Skeletal muscle satellite cell (primary cell): Measurements from ENCODE around the gene DAB1.

Experiments
- H3K27me3 ChIP-seq: 2 replicates; pipeline ENCODE4 v1.7.0; 2013; ENCODE audit warnings: low read length; ENCODE audit not compliant: control insufficient read depth, insufficient read depth
- H3K36me3 ChIP-seq: 2 replicates; pipeline ENCODE4 v1.7.0; 2013; ENCODE audit warnings: mild to moderate bottlenecking, control low read depth, low read length; ENCODE audit not compliant: insufficient read depth
- H3K4me1 ChIP-seq: 2 replicates; pipeline ENCODE4 v1.7.0; 2013; ENCODE audit warnings: low read length; ENCODE audit not compliant: control insufficient read depth, insufficient read depth
- H3K4me2 ChIP-seq: 2 replicates; pipeline ENCODE4 v1.7.0; 2013; ENCODE audit warnings: mild to moderate bottlenecking, low read length
- H3K4me3 ChIP-seq: 2 replicates; pipeline ENCODE4 v1.7.0; 2013; ENCODE audit warnings: low read length
- H3K9ac ChIP-seq: 2 replicates; pipeline ENCODE4 v1.7.0; 2013; ENCODE audit warnings: mild to moderate bottlenecking, low read depth, low read length, moderate library complexity
- H3K9me3 ChIP-seq: replicated peaks from 2 replicates; pipeline ENCODE4 v1.7.0; 2013; ENCODE audit warnings: mild to moderate bottlenecking, control low read depth, low read length

DAB1 gene

GRCh38 chr1:56973923-56974742 lies 449.7 kb downstream of the DAB1 start:
- Histone ChIP-seq H3K4me1 (no peaks in the 10 kb centered on the region), H3K36me3 (no peaks in the 10 kb centered on the region), H3K9me3 (no peaks in the 10 kb centered on the region), H3K9ac (no peak overlapping the region), H3K4me2 (no peak overlapping the region), H3K4me3 (no peak overlapping the region), H3K27me3 (no peaks in the 10 kb centered on the region)

DNA sequence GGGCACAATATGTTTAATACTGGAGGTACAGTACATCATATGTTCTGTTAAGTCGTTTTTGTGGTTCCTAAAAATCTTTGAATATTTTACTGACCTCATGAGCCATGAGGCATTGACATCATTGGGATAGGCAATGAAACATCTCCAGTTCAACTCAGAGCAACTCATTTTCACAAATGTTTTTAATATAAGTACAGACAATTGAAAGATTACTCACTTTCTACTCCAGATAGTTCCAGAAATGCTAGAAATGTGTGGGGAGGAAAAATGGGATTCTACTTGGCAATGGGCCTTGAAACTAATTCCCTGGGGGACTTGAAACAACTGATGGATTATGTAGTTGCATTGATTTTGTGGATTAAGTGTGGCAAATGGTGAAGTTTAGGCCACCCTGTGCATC lies 450.9 kb downstream of the DAB1 start:
- no peak overlapping the region for H3K4me2 ChIP-seq
- no peaks in the 10 kb centered on the region for H3K9me3 ChIP-seq
- no peaks in the 10 kb centered on the region for H3K36me3 ChIP-seq
- H3K4me1 ChIP-seq: no peaks in the 10 kb centered on the region
- no peak overlapping the region for H3K9ac ChIP-seq
- H3K4me3 ChIP-seq: no peak overlapping the region
- H3K27me3 ChIP-seq: no peaks in the 10 kb centered on the region

DNA sequence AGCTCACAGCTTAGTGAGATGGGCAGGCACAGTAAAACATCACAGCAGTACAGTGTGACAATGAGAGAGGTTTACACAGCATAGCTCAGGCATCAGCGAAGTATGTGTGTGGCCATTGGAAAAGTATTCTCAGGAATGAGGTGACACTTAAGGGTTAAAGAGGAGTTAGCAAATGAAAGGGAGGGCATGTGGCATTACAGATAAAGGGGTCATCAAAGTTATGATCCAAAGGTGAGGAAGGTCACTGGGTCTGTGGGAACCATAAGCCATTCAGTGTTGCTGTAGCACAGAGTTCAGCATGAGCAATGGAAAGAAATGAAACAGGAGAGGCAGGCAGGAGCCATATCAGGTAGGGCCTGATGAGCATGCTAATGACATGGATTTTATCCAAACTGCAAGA lies 453.6 kb downstream of the DAB1 start:
- H3K36me3 ChIP-seq: no peaks in the 10 kb centered on the region
- no peak overlapping the region for H3K4me3 ChIP-seq
- H3K9ac ChIP-seq: no peak overlapping the region
- no peak overlapping the region for H3K4me2 ChIP-seq
- H3K9me3 ChIP-seq: no peaks in the 10 kb centered on the region
- H3K27me3 ChIP-seq: no peaks in the 10 kb centered on the region
- no peaks in the 10 kb centered on the region for H3K4me1 ChIP-seq

- Histone ChIP-seq H3K9ac (no peak overlapping the region), H3K9me3 (no peaks in the 10 kb centered on the region), H3K4me1 (no peaks in the 10 kb centered on the region), H3K4me2 (no peak overlapping the region), H3K36me3 (no peaks in the 10 kb centered on the region), H3K4me3 (no peak overlapping the region), H3K27me3 (no peaks in the 10 kb centered on the region)
These were observed 454.9 kb downstream of the DAB1 start for GRCh38 chr1:56968878-56969495.

DNA sequence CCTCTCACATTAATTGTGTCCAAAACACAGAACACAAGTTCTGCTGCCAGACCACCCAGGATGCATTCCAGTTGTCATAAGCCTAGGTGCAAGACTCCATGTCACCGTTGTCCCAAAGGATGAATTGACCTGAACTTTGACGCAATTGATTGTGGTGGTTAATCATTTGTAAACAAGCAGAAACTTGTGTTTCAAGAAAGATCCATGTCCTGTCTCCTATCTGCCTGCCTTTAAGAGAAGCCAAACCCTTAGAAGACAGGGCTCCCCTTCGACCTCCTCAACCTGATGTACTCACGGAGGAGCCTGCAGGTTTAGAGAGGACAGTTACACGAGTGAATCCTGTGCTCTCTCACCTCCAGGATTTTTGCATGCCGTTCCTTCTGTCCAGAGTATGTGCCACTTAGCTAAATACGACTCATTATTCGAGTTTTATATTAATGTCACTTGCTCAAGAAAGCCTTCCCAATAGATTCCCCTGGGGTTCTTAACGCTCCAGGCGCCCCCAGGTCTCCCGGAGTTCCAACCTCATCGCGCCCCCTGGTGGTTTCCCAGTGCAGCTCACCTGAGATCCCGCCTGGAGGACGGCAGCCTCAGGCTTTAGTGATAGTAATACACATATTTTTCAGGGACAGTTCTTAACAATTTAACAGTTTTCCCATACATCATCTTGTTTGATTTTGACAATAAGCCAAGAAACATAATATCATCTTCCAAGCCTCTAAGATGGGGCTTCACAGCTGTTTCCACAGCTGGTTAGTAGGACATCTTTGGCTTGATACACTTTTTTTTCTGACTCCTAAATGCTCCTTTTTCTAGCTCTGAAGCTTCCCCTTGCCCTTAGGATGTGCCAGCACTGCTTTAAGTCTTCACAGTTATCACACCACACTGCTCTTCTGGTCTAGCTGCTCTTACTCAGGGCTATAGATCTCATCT lies 455.7 kb downstream of the DAB1 start:
- H3K4me3 ChIP-seq: no peak overlapping the region
- no peaks in the 10 kb centered on the region for H3K36me3 ChIP-seq
- no peaks in the 10 kb centered on the region for H3K9me3 ChIP-seq

GRCh38 chr1:56967355-56967754 lies 456.5 kb downstream of the DAB1 start:
- no peaks in the 10 kb centered on the region for H3K36me3 ChIP-seq
- H3K9ac ChIP-seq: no peak overlapping the region
- H3K4me1 ChIP-seq: no peaks in the 10 kb centered on the region
- no peak overlapping the region for H3K4me2 ChIP-seq
- no peak overlapping the region for H3K4me3 ChIP-seq
- no peaks in the 10 kb centered on the region for H3K27me3 ChIP-seq
- no peaks in the 10 kb centered on the region for H3K9me3 ChIP-seq

More for the DNA sequence above, 455.7 kb downstream of the DAB1 start:
- H3K27me3 ChIP-seq: no peaks in the 10 kb centered on the region
- no peaks in the 10 kb centered on the region for H3K4me1 ChIP-seq
- H3K4me2 ChIP-seq: no peak overlapping the region
- no peak overlapping the region for H3K9ac ChIP-seq

DNA sequence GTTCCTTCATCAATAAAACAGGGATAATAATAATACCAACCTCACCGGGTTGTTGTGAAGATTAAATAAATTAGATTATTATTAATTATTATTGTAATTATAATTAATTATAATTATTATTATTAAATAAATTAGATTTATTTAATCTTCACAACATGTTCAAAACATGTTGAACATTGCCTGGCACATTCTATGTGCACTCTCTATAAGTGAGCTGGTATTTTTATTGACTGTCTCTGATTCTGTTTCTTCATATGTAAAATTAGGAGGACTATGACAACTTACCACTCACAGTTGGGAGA lies 457.2 kb downstream of the DAB1 start:
- Histone ChIP-seq H3K4me3 (no peak overlapping the region), H3K9me3 (no peaks in the 10 kb centered on the region), H3K9ac (no peak overlapping the region), H3K4me2 (no peak overlapping the region), H3K4me1 (no peaks in the 10 kb centered on the region), H3K36me3 (no peaks in the 10 kb centered on the region), H3K27me3 (no peaks in the 10 kb centered on the region)

DNA sequence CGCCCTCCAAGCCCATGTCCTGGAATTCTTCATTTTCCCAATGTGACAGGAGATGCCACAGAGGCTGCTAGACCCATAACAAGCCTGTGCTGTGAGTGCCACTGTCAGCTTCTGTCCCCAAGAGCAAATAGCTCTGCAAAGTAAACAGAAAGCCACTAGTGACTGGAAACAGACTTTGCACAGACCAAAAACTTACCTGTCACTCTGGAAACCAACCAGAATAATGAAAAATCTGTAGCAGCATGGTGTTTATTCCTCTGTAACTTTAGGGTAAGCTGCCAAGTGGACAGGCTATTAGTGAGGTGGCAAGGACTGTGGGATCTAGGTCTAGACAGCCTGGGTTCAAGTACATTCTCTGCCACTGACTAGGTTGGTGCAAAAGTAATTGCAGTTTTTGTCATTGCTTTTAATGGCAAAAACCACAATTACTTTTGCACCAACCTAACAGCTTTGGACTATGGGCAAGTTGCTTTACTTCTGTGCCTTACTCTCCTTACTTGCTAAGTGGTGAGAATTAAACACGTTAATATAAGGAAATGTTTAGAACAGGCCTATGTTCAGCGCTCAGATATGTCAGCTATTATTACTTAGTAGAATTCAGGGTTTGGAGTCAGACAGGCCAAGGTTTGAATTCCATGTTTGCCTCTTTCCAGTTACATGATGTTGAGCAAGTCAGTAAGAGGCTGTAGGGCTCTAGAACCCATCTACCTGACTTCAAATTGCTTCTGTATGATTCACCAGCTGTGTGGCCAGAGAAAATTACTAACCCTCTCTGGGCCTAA lies 457.8 kb downstream of the DAB1 start, which contains the start of gene C8B:
TSS of gene C8B (minus strand) at position 100 of the 782 bp plus-strand sequence. CDS start at position 33, 67 bp downstream.
- Histone ChIP-seq H3K9me3 (no peaks in the 10 kb centered on the region), H3K27me3 (peaks cover 3% of the 10 kb centered on the region), H3K9ac (no peak within 1 kb of the TSS), H3K4me1 (no peaks in the 10 kb centered on the region), H3K4me3 (no peak within 1 kb of the TSS), H3K4me2 (no peak within 1 kb of the TSS), H3K36me3 (no peaks in the 10 kb centered on the region)

GRCh38 chr1:56965191-56965590 lies 458.7 kb downstream of the DAB1 start:
- H3K27me3 ChIP-seq: peaks cover 3% of the 10 kb centered on the region
- no peak overlapping the region for H3K4me2 ChIP-seq
- no peak overlapping the region for H3K9ac ChIP-seq
- H3K4me1 ChIP-seq: no peaks in the 10 kb centered on the region
- no peaks in the 10 kb centered on the region for H3K36me3 ChIP-seq
- no peaks in the 10 kb centered on the region for H3K9me3 ChIP-seq
- H3K4me3 ChIP-seq: no peak overlapping the region

- H3K4me2 ChIP-seq: no peak overlapping the region
- H3K36me3 ChIP-seq: no peaks in the 10 kb centered on the region
- no peak overlapping the region for H3K4me3 ChIP-seq
- H3K4me1 ChIP-seq: no peaks in the 10 kb centered on the region
- no peak overlapping the region for H3K9ac ChIP-seq
- H3K9me3 ChIP-seq: no peaks in the 10 kb centered on the region
- H3K27me3 ChIP-seq: peaks cover 3% of the 10 kb centered on the region
These were observed 459.4 kb downstream of the DAB1 start for GRCh38 chr1:56964349-56965017.
